Germinal center (tissue), 1 donor: ENCODE data around the gene CMC2.

ENCODE experiments used
- DNase-seq: peaks from one replicate; pipeline ENCODE4 v3.0.0; 2012; ENCODE audit warnings: mixed read lengths, low spot score

CMC2 gene

DNA sequence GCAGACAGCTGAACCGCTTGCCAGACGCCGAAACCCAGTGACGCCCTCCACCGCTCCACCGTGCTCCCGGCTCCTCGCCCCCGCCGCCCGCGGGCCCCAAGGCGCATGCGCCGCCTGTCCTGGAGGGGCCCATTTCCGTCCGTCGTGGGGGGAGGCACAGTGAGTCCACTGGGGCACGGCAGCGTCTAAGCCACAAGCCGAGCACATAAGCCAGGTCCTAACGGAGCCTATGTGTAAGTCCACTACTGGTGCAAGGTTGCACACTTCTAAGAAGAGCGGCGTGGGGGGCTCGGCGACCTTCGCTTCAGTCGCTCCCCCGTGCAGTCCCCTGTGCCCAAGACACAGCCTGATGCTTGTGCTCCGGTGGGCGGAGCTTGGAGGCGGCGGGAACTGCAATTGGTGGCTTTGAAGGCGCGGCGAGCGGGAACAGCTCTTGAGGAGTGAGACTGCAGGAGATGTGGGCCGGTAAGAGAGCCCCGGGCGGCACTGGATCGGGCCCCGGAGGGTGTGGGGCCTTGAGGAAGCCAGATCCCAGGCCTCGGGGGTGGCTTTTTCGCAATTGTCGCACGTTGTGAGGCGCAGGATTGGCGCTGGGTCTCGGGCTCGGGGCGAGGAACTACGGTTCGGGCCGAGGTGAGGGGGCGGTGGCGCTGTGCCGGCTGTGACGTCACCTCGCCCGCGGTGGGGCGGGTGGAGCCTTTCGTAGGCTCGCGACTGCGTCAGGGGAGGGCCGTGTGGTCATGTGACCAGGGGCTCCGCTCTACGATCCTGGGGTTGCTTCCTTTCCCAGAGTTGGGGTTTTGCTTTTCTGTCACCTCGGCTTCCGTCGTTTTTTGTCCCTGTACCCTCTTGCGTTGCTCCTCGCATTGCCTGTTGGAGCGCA is at the start of gene CMC2, which contains the start of gene CENPN:
Gene CMC2, minus strand, starts transcription at position 73 of the 883 bp plus-strand sequence. CDS start 9,491 bp downstream, outside the sequence.
Gene CENPN, plus strand, starts transcription at position 402 of the 883 bp plus-strand sequence. CDS start 4,726 bp downstream, outside the sequence.
- peak; percentile 95 for DNase-seq

GRCh38 chr16:81053761-81054160 is 47.1 kb upstream of the CMC2 start:
- DNase-seq, result no peak

DNA sequence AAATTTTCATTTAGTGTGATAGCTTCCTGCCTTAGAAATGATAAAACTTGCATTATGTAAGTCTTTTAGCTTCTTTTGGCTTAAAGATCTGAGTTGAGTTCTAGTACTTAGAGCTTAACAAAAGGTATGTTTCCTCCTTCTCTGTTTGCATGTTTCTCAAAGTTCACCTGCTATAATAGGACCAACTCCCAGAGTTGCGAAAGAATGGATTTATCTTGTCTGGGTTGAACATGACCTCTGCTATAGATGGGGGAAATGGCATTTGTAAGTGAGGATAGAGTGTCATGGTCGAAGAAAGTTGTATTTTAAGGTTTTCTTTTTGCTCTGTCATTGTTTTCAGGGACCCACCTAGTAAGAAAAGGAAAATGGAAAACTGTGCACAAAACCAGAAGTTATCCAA is 36.1 kb upstream of the CMC2 start:
- DNase-seq, result no peak

GRCh38 chr16:81041696-81042095 is 35.0 kb upstream of the CMC2 start:
- DNase-seq, result no peak

DNA sequence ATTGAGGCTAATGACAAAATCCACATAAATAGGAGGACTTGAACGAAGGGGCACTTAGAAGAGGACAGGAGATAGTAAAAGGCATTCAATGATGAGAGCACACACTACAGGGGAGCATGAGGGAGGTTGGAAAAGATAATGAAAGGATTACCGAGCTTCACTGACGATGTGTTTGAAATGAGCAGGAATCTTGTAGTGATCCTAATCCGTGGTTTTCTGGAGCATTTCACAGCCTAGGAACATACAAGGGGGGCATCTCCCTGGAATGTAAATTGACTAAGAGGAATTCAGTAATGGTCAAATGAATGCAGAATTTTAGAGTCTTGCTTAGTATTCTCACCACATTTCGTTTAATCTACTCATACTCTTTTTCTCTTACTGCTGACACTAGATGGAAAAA is 34.2 kb upstream of the CMC2 start:
- DNase-seq, result no peak

DNA sequence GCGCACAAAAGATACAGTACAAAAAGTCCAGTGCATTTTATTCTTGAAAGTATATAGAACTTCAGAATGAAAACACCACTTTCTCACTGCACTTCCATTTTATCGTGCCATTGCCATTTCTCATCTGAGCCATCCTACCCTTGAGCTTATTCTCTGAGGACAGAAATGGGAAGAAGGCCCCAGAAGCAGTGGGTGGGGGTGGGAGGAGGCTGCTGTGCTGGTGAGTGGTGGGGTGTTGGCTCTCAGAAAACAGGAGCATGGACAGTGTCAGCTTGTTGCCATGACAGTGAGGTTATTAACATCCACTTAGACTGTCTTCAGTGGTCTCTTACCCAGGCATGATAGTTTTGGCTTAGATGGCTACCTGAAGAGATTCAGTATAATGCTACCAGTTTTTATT is 33.4 kb upstream of the CMC2 start:
- DNase-seq, result no peak

GRCh38 chr16:81036751-81037350 is 30.2 kb upstream of the CMC2 start:
- DNase-seq, result peak; percentile 6

DNA sequence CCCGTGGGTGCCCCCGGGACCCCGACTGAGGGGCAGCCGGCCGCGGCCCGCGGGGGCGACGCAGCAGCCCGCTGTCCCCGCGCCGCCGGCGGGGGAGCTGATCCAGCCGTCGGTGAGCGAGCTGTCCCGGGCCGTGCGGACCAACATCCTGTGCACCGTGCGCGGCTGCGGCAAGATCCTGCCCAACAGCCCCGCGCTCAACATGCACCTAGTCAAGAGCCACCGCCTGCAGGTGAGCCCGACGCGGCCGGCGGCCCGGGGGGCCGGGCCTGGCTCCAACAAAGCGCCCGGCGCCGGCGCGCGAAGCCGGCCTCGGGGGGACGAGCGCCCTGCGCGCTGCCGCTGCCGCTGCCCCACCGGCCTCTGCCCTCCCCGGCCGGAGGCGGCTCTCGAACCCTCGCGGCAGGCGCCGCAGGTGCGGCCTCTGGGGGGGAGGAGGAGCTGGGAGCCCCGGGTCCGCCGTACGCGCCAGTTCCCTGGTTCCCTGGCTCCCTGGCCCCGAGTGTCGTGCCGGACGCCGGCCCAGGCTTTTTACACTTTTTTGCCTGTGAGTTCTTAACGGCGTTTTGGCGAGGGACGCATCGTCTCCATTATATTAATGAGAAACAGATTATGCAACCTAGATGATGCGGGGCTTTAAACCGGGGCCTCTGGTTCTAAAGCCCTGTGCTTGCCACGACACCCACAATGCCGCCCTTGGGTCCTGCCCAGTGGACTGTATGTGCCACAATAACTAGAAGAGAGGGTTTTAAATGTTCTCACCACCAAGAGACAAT is 29.5 kb upstream of the CMC2 start:
- peak; percentile 65 for DNase-seq

- DNase-seq, result peak; percentile 96
These were observed 28.8 kb upstream of the CMC2 start, which contains the start of gene ATMIN for GRCh38 chr16:81035398-81035974. ATMIN (plus strand) TSS chr16:81035842; CDS start chr16:81035871, 29 bp downstream.

DNA sequence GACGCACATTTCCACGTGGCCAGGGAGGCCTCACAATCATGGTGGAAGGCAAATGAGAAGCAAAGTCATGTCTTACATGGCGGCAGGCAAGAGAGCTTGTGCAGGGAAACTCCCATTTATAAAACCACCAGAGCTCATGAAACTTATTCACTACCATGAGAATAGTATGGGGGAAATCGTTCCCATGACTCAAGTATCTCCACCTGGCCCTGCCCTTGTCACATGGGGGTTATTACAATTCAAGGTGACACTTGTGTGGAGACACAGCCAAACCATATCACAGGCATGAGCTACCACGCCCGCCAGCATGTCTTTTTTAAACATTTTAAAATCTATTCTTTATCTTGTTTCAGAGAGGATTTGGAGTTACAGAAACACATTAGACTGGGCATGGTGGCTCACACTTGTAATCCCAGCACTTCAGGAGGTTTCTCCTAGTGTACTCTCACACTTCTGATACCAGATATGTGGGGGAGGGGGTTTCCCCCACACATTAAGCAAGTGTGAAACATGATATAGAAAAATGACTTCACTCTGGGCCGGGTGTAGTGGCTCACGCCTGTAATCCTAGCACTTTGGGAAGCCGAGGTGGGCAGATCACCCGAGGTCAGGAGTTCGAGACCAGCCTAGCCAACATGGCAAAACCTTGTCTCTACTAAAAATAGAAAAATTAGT is 23.4 kb upstream of the CMC2 start:
- DNase-seq, result no peak

DNA sequence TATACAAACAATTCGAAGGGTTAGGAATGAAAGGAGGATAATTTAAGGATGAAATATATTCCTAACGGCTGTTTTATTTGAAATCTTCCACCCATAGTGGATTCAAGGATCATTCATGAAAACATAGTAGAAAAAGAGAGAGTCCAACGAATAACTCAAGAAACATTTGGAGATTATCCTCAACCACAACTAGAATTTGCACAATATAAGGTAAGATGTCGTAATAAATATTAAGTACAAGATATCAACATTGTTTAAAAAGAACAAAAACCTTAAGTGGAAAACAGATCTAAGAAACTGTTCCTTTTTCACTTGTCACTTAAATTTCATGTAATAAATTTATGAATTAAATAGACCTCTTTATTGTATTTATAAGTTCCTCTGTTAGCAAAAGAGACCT is 19.7 kb upstream of the CMC2 start:
- DNase-seq, result no peak

DNA sequence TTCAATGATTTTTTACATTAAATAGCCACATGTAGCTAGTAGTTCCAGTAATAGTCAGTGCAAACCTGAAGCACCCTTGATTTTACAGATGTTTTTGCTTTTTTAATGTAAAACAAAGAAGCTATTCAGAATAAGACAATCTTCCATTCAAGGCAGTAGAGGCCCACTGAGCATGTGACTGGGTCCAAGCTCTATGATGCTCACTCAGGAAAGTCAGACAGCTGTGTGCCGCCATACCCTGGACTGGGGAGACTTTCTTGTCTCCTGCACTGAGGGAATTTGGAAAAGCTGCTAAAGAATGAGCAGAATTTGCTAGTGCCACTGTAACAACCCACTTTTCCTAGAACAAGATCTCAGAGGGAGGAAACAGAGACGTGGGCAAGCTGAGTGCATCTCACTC is 11.8 kb upstream of the CMC2 start:
- no peak for DNase-seq

DNA sequence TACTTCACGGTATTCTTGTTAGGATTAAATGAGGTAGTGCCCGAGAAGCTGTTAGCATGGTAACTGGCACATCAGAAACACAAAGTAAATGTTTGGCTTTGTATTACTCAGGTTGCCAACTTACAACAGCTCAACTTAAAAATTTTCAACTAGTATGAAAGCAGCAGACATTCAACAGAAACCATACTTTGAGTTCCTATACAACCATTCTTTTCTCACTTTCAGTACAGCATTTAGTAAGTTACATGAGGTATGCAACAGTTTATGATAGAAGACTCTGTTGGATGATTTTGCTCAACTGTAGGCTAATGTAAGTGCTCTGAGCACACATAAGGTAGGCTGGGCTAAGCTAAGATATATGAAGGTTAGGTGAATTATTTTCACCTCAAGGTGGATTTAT is 8.0 kb upstream of the CMC2 start:
- no peak for DNase-seq

GRCh38 chr16:81012974-81013373 is 6.3 kb upstream of the CMC2 start:
- DNase-seq, result no peak

GRCh38 chr16:81008505-81008789 is 1.8 kb upstream of the CMC2 start:
- no peak for DNase-seq

- peak; percentile 53 for DNase-seq
These were observed 373 bp downstream of the CMC2 start for GRCh38 chr16:81006211-81006812.

GRCh38 chr16:81005610-81006161 is 999 bp downstream of the CMC2 start:
- DNase-seq, result no peak

DNA sequence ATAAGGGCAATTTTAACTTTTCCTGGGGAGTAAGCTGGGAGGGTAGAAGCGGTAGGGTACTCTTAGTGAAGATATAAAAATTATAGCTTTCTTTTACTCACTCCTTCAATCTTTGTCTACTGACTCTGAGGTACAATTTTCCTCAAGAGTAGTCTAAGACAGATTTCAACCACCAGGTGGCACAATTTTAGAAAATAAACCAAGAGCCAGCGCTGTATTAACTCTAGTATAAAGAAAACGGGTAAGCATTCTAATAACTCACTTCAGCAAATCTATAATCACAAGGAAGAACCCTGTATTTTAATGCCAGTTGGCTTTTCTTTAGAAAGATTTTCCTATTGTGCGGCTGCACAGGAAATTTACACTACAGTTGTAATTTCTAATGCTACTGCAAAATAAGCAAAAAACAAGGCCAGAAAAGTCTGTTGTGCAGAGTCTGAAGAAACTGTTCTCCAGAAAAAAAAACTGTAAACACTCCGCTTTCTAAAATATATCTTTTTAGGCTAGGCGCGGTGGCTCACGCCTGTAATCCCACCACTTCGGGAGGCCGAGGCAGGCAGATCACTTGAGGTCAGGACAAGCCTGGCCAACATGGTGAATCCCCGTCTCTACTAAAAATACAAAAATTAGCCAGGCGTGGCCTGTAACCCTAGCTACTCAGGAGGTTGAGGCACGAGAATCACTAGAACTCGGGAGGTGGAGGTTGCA is 1.9 kb downstream of the CMC2 start:
- DNase-seq, result peak; percentile 38

GRCh38 chr16:81003610-81004460 is 2.9 kb downstream of the CMC2 start:
- no peak for DNase-seq
